Measurements from ENCODE around the gene EIF2AK3. TPM values are rescaled to one million over a fixed set of nuclear protein-coding genes. Genes with fewer than 3 reads are reported as not detected.

The EIF2AK3 gene
- total and polyA plus RNA-seq, 2 of the 8 experiments (the other 6 are each of a cell fraction or from before 2014, with no cell fraction given): 5.8 to 22.8 TPM

GRCh38 chr2:88603146-88603545 is 24.1 kb downstream of the EIF2AK3 start:
- Histone ChIP-seq H3K4me2 (ENCODE audit: insufficient read depth in 1 of 2, low read depth in 2 of 2, low read length in 2 of 2) (no peak overlapping the region), H3K27me3 (replicated peaks in 1 of 4; ENCODE audit: control insufficient read depth in 3 of 4, extremely low read depth in 1 of 4, insufficient read depth in 3 of 4, low read length in 3 of 4) (no peaks in the 10 kb centered on the region), H3K79me1 (ENCODE audit: low read depth, low read length) (no peaks in the 10 kb centered on the region), H3K23me2 (ENCODE audit: low read depth, low read length) (no peaks in the 10 kb centered on the region), H3K27ac (ENCODE audit: low read depth, low read length) (no peak overlapping the region), H2BK20ac (ENCODE audit: low read length) (no peak overlapping the region), H3K79me2 (ENCODE audit: control insufficient read depth in 1 of 2, insufficient read depth in 2 of 2, low read length in 2 of 2) (peaks cover 0 to 41% of the 10 kb centered on the region in 2 experiments; a peak in 3 of 4 replicates), H2BK120ac (replicated peaks; ENCODE audit: low read depth, low read length) (no peak overlapping the region), H3K9ac (replicated peaks in 1 of 4; ENCODE audit: extremely low read depth in 1 of 4, low read depth in 3 of 4, low read length in 3 of 4) (no peak overlapping the region), H4K8ac (ENCODE audit: extremely low read depth, insufficient read depth, low read length) (no peak overlapping the region), H3K4me1 (replicated peaks in 1 of 4; ENCODE audit: control insufficient read depth in 3 of 4, insufficient read depth in 4 of 4, low read length in 3 of 4) (peaks cover 4 to 13% (median 8%) of the 10 kb centered on the region in 4 experiments; a peak in 6 of 7 replicates), H3K56ac (replicated peaks; ENCODE audit: insufficient read length, low read depth, low read length) (no peak overlapping the region), H2BK15ac (ENCODE audit: low read length) (no peak overlapping the region), H4K5ac (ENCODE audit: insufficient read length, low read depth, low read length) (no peak overlapping the region), H3K9me3 (ENCODE audit: insufficient read depth in 2 of 2, low read depth in 1 of 2, low read length in 1 of 2) (no peaks in the 10 kb centered on the region), H4K20me1 (replicated peaks in 1 of 2; ENCODE audit: control insufficient read depth in 1 of 2, insufficient read depth in 2 of 2, low read length in 2 of 2) (no peaks in the 10 kb centered on the region), H2AFZ (ENCODE audit: low read length) (no peak overlapping the region), H3K4ac (replicated peaks; ENCODE audit: insufficient read length, low read depth, low read length) (no peak overlapping the region), H3K18ac (ENCODE audit: extremely low read depth, low read length) (no peak overlapping the region), H3K4me3 (ENCODE audit: extremely low read depth in 1 of 4, insufficient read depth in 2 of 4, low read depth in 3 of 4, low read length in 4 of 4) (no peak overlapping the region), H3K23ac (ENCODE audit: insufficient read length) (no peak overlapping the region), H3K14ac (ENCODE audit: insufficient read length) (no peak overlapping the region), H4K91ac (replicated peaks; ENCODE audit: insufficient read length, low read length) (no peak overlapping the region), H3K36me3 (ENCODE audit: control insufficient read depth in 2 of 4, insufficient read depth in 4 of 4, low read length in 3 of 4) (no peaks in the 10 kb centered on the region), H2BK5ac (ENCODE audit: low read depth, low read length) (no peak overlapping the region), H2BK12ac (ENCODE audit: low read depth, low read length) (no peak overlapping the region; the same call in 1 of the 2 replicates), H2AK5ac (ENCODE audit: low read depth, low read length) (no peak overlapping the region)
- no peak for DNase-seq (ENCODE audit: low read depth in 1 of 2, low spot score in 2 of 2)
- ChIA-PET CTCF (ENCODE audit: partially characterized antibody) (no interaction called here), POLR2A (ENCODE audit: partially characterized antibody) (no interaction called here)
- WGBS, 2 experiments (ENCODE audit: extremely low coverage in 1 of 2, insufficient coverage in 1 of 2, insufficient read length in 1 of 2, insufficient replicate concordance in 2 of 2, low coverage in 1 of 2, low lambda C conversion rate in 2 of 2, missing lambda C conversion rate in 1 of 2): 79% methylated on average over 4 of the region's 4 CpGs; no CpG with 5 or more reads in 1 of the 2 experiments
- no peak for FAIRE-seq
- no peak for TF ChIP-seq NRF1 (IDR thresholded peaks at IDR 0.05; ENCODE audit: low read depth, low read length)
- no peak for TF ChIP-seq HDAC6 (IDR thresholded peaks at IDR 0.05; ENCODE audit: low read depth, low read length)

Data from H1 (cell line).